Stimulated activated CD4-positive, alpha-beta T cell treated with anti-CD3 and anti-CD28 coated beads, TNF-alpha, amount 100 ng/mL, for 1 hour (primary cell): ENCODE data around the gene MTURN.

Source experiments
- DNase-seq, 3 donors: peaks; one replicate each; pipeline ENCODE4 v3.0.0-alpha.2; 2020; ENCODE audit warnings: low read depth in 3 of 3, low spot score in 1 of 3

Gene MTURN

DNA sequence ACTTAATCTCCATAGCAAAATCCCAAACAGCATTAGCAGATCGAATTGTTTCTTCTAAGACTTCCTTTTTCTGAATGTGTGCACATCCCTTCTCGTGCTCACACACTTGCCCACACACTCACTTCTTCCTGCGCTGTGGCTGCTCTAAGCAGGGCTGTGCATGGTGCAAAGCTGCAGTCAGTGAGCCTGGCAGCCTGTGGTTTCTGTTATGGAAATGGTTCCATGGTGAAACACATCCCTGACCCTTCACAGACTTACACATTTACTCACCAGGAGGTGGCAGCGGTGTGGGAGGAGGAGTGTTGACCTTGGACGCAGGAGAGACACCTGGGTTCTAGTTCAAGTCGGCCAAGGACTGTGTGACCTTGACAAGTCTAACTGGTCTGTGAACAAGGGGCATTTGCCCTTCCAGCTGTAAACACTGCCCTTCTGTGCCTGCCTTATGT is 24.9 kb downstream of the MTURN start:
- DNase-seq, result no peak

DNA sequence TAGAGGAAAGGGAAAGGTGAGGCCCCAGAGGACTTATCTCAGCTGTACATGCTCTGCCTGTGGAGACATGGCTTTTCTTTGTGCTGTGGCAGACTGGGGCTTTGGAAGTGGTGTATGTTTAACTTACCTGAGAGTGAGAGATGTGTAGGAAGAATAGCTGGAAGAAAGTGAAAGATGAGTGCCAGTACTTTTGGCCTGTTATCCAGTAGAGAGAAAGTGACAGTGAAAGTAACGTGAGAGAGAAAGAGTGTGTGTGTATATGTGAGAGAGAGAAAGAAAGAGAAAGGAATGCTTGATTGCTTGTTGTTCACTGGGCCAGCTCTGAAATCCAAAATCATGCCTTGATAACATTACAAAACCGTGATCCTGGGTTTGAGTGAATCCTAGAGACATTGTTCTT is 25.5 kb downstream of the MTURN start:
- no peak for DNase-seq

DNA sequence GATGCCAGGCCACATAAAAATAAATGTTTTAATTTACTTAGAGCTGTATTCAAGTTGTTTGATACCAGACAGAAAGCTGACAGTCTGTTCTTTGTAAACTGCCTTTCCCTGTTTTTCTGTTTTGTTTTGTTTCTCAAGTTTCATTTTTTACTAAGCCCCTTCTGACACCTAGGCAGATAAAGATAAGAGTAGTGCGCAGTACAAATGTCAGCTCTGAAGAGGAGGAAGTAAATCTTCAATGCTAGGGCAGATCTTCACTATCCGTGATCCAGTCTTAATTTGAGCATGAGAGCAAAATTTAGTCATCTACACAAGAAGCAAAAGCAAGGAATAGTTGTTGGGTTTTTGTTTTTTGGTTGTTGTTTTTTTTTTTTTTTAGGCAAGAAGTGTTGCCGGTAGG is 27.3 kb downstream of the MTURN start:
- no peak for DNase-seq

DNA sequence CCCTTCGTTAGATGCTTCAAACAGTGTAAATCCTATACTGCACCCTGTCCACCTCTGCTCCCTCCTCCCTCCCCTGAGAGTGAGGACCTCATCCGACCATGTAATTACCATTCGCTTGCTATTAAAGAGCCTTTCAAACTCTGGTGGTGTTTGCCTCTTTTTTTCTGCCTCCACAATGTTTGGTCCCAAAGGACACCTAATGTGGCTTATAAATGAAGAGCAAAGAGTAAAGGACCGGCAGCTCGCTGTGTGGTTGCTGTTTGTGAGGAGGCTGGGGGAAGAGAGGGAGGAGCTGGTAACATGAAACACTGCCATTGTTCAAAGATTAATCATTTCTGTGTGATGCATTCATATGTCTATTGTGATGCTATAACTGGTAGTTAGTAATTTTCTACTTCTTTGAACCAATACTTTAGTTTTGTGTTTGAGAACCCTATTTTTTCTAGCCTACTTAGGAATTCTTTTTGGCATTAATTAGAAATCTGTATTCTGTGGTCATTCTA is 27.9 kb downstream of the MTURN start:
- no peak for DNase-seq

DNA sequence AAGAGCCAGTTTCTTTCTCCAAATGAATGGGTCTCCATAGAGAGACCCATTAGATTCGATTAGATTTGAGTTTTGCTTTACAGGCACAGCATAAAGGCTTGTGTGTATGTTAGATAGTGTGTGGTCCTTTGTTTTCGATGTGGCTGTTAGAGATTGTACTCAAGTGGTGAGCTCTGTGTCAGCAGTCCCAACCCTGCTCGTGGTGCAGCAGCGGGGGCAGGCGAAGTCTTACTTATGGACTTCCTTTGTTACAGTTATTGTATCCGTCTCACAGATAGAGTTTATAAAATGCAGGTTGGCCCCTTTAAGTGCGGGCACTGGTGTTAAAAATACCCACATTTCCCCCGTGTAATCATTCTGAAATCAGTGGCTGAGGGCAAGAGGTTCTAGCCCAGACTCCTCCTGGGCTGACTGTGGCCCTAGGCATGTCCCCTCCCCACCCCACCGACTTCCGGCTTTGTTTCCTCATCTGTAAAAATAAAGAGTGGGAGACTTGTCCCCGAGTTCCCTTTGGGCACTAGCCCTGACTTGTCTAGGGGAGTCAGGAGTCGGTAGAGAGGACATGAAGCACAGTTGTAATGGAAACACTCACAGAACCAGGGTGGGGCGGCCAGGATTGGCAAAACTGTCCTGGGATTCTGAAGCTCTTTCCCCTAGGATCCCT is 28.6 kb downstream of the MTURN start:
- DNase-seq, result no peak

DNA sequence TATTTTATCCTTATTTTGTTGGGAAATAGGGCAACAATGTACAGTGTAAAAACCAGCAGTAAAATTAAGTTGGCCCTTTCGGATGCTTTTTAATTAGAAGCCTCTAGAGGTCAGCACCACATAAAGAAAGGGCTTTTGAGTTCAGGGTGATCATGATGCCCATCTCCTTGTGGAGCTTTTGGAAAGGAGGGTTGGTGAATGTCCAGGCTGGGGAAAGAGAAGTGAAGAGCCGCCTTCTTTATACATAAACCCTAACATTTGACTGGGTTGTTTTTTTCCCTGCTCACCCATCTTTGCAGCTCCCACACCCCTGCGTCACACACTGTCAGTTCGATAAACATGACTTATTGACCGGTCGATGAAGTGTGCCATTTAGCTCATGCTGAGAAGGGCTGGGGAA is 29.8 kb downstream of the MTURN start:
- DNase-seq, result no peak

DNA sequence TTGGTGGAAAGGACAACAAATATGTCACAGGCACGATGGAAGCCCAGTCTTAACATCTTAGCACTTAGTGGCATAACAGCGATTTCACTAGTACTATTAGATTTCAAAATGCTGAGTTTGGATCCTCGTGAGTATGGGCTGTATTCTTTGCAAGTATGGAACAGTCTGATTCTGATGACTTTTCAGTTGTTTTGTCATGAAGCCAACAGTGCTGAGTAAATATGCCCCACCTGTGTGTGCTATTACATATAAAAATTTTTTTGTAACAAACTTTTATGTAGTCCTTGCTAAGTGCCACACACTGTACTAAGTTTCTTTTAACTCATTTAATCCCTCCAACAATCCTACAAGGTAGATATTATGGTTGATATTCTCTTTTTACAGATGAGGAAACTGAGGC is 30.8 kb downstream of the MTURN start:
- no peak for DNase-seq

DNA sequence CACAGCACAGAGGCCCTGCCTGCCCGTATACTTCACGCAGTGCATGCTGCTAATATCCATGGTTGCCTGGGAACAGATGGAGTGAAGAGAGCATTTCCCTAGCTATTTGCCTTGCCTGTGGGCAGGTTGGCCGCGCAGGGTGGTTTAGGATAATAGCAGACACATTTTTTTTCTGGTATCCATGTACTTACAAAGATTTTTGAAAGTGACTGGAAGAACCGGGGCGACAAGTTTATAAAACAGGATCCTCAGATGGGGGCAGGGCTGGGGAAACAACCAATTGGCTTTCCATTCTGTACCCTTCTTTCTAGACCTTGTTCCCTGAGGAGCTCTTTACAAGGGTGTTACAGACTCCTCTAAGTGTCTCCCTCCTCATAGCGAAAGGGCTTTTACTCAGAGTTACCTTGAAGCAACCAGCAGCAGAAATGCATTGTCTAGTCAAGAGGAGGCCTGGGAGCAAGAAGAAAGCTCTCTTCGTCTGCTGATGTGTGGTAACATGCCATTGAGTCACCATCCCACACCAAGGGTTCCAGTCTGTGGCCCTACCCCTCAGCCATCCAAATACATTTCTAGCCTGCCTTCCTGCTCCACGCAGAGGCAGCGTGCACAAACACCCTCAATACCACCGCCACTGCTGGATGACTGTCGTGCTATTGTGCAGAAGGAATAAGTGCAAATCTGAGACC is 31.5 kb downstream of the MTURN start:
- no peak for DNase-seq

DNA sequence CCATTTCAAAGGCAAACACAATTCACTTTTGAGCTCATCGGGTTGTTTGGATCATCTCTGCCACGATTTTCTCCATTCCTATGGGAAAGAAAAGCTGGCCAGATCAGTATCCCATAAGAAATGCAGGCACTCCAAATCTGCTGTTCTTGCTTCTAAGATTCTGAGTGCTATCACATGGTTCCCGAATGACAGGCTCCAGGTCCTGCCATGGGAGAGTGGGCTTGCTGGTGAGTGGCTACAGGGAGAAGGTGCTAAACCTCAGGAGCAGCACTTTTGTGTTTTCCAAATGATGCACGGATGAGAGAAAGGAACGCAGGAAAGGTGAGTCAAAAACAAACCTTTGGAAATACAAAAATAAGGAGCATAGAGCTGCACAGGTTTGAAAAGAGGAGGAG is 32.1 kb downstream of the MTURN start:
- DNase-seq, result no peak

DNA sequence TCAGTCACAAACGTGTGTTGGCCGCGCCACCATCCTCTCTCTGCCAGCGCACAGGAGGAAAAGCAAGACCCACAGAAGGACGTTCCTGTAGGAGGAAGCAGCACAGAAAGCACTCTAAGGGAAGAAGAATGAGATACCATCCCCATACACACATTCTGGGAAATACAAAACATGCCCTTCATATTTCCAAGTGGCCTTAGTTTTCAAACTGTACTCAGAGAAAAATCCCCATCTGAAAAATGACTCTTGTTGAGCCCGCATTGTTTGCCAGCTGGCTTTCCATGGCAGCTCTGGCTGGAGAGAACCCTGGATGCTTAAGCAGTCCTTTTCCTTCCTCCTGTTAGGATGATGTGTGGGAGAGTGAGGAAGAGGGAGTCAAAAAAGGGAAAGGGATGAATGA is 33.1 kb downstream of the MTURN start:
- DNase-seq, result no peak

DNA sequence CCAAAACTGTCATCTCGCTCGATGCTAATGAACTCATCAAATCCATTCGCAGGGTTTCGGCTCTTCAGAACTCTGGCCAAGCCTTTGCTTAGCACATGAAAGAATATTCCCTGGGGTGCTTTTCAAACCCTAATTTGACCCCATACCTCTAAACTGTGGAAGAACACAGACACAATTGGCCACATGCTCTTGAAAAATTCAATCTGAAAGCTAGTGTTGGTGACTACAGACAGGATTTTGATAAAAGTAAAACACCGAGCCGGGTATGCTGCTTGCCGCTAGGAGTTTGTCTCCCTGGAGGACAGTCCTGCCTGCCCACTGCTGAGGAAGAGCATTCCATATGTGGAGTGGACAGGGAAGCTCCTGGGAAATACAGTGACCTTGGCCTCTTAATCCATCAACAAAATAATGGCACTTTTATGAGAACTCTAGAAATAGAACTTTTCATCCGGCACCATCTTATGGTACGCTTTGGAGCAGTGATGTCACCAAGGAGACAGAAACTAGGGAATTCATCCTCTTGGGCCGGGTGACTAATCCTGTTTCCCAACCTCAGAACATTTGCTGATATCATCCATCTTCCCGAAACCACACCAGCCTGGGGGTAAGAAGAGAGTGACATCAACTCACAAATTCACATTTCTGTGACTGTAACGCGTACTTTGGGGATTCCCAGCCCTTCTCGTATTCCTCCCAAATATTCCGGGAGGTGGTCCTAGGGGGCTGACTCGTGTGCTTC is 34.2 kb downstream of the MTURN start:
- no peak for DNase-seq

DNA sequence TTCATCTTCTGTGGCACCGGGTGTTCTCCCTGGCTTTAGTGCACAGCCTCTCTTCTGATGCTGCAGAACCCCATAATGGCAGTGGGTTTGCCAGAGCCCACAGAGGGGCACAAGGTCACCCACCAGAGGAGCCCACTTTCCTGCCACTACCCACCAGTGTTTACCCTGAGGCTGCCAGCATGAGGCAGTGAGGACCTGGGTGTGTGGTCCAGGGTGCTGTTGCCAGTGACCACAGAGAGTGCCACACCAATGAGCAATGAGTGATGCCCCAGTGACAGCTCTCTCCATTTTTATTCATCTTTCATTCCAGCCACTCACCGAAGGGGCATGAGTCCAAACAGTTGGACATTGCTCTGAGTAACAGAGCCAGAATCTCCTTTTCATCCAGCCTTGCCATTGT is 34.8 kb downstream of the MTURN start:
- DNase-seq, result no peak

DNA sequence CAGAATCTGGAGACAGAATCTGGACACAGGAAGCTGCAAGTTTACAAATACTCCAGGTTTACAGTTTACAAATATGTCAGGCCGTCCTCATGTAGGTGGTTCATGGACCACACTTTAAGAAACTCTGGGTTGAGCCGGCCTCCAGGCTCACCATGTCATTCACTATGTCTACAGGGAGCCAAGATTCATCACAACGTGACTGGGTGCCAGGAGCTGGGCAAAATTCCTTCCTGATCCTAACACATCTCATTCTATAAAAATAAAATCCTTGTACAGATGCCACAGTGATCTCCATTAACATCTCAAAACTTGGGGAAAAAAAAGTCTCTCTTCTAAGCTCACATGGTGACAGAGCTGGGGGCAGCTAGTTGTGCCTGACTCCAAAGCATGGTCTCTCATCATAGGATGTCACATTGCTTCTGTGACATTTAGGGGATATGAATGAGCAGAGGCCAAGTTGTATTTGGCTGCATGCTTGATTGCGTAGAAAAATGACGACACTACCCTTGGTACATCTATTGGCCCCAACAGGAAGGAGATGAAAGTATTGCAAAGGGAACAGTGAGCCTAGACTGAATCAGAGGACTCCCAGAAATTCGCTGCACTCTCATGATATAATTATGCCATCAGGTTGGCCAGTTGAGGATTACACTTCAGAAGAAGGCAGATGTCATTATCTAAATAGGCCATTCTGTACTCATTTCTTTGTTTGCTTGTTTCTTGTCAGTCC is 35.9 kb downstream of the MTURN start:
- DNase-seq, result no peak

DNA sequence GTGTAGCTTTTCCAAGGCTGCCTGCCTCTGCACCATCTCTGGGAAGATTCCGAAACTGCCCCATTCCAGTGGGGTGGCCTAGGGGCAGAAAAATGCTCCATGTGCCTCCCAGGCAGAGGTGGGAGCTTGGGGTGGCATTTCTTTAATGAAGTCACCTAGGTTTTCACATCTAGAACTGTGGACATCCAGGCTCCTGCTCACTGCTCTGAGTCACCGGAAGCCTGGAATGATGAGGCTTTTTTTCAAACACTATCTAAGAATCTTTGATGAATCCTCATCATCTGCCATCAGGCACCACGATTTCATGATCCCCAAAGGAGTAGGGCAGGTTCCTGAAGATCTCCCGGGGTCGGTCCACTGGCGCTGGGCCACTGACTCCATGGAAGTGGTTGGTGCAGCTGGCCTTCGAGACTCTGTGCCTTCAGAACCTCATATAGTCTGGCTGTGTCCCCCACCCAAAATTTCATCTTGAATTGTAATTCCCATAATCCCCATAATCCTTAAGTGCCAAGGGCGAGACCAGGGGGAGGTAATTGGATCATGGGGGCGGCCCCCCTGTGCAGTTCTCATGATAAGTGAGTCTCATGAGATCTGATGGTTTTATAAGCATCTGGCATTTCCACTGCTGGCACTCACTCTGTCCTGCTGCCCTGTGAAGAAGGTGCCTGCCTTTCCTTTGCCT is 37.1 kb downstream of the MTURN start:
- no peak for DNase-seq

DNA sequence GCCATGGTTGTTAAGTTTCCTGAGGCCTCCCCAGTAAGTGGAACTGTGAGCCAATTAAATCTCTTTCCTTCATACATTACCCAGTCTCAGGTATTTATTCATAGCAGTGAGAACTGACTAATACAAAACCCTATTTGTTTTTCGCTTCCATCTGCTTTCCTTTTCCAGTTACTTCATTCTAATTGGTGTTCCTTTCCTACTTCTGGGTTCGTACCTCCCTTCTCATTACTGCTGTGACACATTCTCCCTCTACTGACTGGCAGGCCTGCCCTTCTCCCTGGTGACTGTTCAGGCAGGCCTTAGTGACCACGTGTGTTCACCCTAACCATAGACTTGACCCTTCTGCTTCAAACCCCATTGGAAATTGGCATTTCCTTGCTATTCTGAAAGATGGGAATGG is 37.7 kb downstream of the MTURN start:
- DNase-seq, result no peak

DNA sequence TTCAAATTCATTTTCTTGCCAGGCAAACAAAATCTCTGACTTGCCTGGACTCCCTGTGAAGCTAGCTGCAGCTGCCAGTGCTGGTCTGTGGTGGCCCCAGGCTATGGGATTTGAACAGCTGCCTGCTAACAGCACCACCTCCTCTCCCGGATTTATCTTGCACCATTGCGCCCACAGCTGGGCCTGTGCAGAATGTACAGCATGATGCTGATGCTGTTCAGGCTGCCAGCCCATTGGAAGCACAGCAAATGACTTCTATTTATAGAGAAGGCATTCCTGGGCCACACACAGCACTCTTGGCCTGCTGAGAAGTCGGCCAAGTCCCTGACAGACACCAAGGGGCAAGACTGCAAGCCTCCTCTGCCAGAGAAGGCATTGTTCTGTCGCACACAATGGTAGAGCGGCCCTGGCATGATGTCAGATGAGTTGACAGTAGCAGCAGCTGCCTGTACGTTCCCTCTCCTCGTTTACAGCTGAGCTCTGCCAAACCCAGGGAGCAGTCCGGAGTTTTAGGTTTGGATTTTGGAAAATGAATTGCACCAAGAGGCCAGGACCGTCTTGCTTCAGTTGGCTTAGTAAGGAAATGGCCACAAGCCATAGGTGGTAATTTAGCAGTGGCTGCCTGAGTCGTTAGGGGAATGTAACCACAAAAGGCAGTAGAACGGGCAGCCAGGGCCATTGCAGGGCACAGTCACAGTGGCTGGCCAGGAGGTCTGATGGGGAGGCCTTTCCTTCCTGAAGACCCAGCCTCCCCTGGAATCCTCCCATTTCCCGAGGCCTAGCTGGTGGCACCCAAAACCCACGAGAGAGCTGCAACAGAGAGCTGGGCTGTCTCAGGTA is 38.5 kb downstream of the MTURN start:
- no peak for DNase-seq

DNA sequence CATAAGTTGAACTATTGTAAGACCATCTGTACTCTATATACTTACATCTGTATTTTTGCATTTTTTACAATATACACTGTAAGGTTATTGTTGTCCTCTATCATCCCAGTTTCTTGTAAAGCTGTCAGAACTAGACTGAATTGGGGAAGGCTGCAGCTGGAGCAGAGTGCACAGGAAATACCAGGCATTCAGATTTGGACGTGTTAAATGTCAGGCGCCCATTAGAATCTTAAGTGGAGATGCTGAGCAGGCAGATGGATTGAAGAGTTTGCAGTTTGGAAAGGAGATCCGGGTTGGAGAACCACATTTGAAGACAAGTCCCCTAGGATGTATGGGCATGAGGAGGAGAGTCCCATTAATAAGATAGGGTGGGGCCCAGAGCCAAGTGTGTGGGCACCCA is 40.4 kb downstream of the MTURN start:
- no peak for DNase-seq

DNA sequence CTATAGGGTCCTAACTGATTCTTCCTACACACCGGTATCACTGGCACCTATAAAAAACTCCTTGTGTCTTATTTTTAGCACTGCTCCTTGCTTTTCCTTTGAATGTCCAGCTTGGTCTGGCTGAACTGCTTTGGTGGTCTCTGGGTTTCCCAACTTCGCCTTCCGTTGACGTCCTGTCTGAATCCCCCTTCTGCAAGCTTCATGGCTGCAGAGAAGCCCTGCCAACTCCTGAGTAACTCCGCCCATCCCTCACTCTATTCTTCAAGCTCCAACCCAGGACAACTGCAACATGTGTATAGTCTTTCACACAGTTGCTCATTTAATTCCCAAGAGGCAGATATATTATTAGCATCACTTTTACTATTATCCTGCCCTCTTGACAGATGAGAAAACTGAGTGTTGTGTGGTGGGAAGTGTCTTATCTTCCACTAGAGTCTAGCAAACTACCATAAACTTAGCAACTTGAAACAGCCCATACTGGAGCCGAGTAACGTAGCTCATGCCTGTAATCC is 40.9 kb downstream of the MTURN start:
- no peak for DNase-seq

DNA sequence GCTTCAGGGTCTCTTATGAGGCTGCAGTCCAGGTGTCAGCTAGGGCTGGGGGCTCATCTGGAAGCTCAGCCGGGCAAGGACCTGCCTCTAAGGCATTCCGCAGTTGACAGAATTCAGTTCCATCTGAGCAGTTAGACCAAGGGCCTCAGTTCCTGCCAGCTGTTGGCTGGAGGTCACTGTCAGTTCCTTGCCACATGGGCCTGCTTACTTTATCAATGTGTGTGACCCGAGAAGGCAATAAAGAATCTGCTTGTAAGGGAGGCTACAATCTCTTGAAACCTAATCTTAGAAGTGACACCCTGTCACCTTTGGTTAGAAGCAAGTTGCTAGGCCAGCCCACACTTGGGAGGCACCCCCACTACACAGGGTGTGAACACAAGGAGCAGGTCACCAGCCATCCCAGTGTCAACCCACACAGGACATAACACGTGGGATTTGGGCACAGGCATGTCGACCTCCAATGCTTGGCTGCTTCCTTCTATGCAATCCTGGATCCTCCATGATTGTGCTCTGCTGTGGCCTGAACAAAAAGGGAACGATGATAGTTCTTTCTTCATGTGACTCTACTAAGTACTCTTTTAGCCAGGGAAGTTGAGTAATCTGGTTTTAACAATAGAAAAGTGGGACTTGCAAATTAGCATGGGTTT is 41.8 kb downstream of the MTURN start:
- DNase-seq, result no peak
